IMR-90 (cell line): Measurements from ENCODE around the gene GATA3. TPM values are rescaled to one million over a fixed set of nuclear protein-coding genes. Genes with fewer than 3 reads are reported as not detected.

Experiments
- ATAC-seq: fragments of 200-7000 bp; cut with Tn5 transposase; 2 replicates; pipeline ENCODE4 v1.9.1; 2020; ENCODE audit warnings: low read depth, mild to moderate bottlenecking, moderate library complexity
- BruUV-seq: library from RNA; stranded (reverse); fragments of 400-500 nt; replicated peaks from 2 replicates; lab custom pipeline; 2021; lab: Mats Ljungman, UMichigan
- CTCF ChIA-PET: fragments of 300-600 bp; formaldehyde crosslinking; extraction: SDS; loops from one replicate; lab custom pipeline; 2021; ENCODE audit warnings: antibody characterized with exemption; lab: Yijun Ruan, JAX
- POLR2A ChIA-PET: fragments of 300-600 bp; sonication (Branson Sonifier 250); formaldehyde crosslinking; loops from one replicate; lab custom pipeline; 2022; ENCODE audit warnings: antibody characterized with exemption; ENCODE audit not compliant: unreplicated experiment; lab: Charles Lee
- DNase-seq: peaks from one replicate; pipeline ENCODE4 v3.0.0; 2013
- H2AFZ ChIP-seq: replicated peaks from 2 replicates; pipeline ENCODE3; 2013; ENCODE audit warnings: low read length, mild to moderate bottlenecking; ENCODE audit not compliant: poor library complexity
- H2AK5ac ChIP-seq: 2 replicates; pipeline ENCODE4 v1.6.1; 2013; ENCODE audit warnings: low read depth, low read length, inconsistent platforms
- H2AK9ac ChIP-seq: replicated peaks from 2 replicates; pipeline ENCODE3; 2013; ENCODE audit warnings: mild to moderate bottlenecking, low read depth, low read length, moderate library complexity; ENCODE audit not compliant: poor library complexity
- H2BK120ac ChIP-seq: 2 replicates; pipeline ENCODE4 v1.6.1; 2013; ENCODE audit warnings: low read depth, low read length, inconsistent platforms
- H2BK15ac ChIP-seq: 3 replicates; pipeline ENCODE4 v1.6.1; 2013; ENCODE audit warnings: low read depth, low read length, inconsistent platforms
- H2BK20ac ChIP-seq: 2 replicates; pipeline ENCODE4 v1.6.1; 2013; ENCODE audit warnings: low read depth, mild to moderate bottlenecking, inconsistent platforms, low read length, moderate library complexity
- H2BK5ac ChIP-seq: 2 replicates; pipeline ENCODE4 v1.6.1; 2013; ENCODE audit warnings: mild to moderate bottlenecking, low read depth, low read length, inconsistent platforms; ENCODE audit not compliant: poor library complexity, severe bottlenecking
- H3K14ac ChIP-seq: replicated peaks from 2 replicates; pipeline ENCODE4 v1.6.1; 2013; ENCODE audit warnings: low read depth, low read length, inconsistent platforms
- H3K18ac ChIP-seq: 2 replicates; pipeline ENCODE4 v1.6.1; 2013; ENCODE audit warnings: low read depth, low read length, control low read depth
- H3K23ac ChIP-seq: 2 replicates; pipeline ENCODE4 v1.6.1; 2013; ENCODE audit warnings: low read depth, low read length, inconsistent platforms
- H3K27ac ChIP-seq: 2 replicates; pipeline ENCODE4 v1.5.1; 2013; ENCODE audit warnings: mild to moderate bottlenecking, control low read depth, low read length; ENCODE audit not compliant: insufficient read depth
- H3K27me3 ChIP-seq: 2 replicates; pipeline ENCODE4 v1.6.1; 2013; ENCODE audit warnings: low read length; ENCODE audit not compliant: control insufficient read depth, insufficient read depth
- H3K36me3 ChIP-seq: 2 replicates; pipeline ENCODE4 v1.6.1; 2013; ENCODE audit warnings: low read length, mixed read lengths; ENCODE audit not compliant: control insufficient read depth, insufficient read depth
- H3K4ac ChIP-seq: 2 replicates; pipeline ENCODE4 v1.6.1; 2013; ENCODE audit warnings: low read depth, low read length, inconsistent platforms
- H3K4me1 ChIP-seq: 2 replicates; pipeline ENCODE4 v1.6.1; 2013; ENCODE audit warnings: low read length, mixed read lengths; ENCODE audit not compliant: control insufficient read depth, insufficient read depth
- H3K4me2 ChIP-seq: 2 replicates; pipeline ENCODE4 v1.6.1; 2013; ENCODE audit warnings: low read depth, mild to moderate bottlenecking, control low read depth, low read length, moderate library complexity
- H3K4me3 ChIP-seq: 2 replicates; pipeline ENCODE4 v1.5.1; 2013; ENCODE audit warnings: low read depth, mild to moderate bottlenecking, control low read depth, low read length, moderate library complexity; ENCODE audit not compliant: insufficient read depth
- H3K56ac ChIP-seq: 2 replicates; pipeline ENCODE4 v1.6.1; 2013; ENCODE audit warnings: low read length, inconsistent platforms; ENCODE audit not compliant: insufficient read depth; ENCODE audit errors: extremely low read depth
- H3K79me1 ChIP-seq, 2 experiments: 2 replicates each; pipeline ENCODE4 v1.6.1; 2013; ENCODE audit warnings: low read length in 2 of 2, inconsistent platforms in 1 of 2, low read depth in 1 of 2
- H3K9ac ChIP-seq: 2 replicates; pipeline ENCODE4 v1.6.1; 2013; ENCODE audit warnings: low read depth, low read length, control low read depth
- H3K9me1 ChIP-seq: 2 replicates; pipeline ENCODE4 v1.6.1; 2013; ENCODE audit warnings: low read length, inconsistent platforms; ENCODE audit not compliant: insufficient read depth
- H3K9me3 ChIP-seq: 2 replicates; pipeline ENCODE4 v1.6.1; 2013; ENCODE audit warnings: low read length; ENCODE audit not compliant: control insufficient read depth, insufficient read depth
- H4K20me1 ChIP-seq: 2 replicates; pipeline ENCODE4 v1.6.1; 2013; ENCODE audit warnings: low read length, inconsistent platforms; ENCODE audit not compliant: insufficient read depth
- H4K5ac ChIP-seq: 2 replicates; pipeline ENCODE4 v1.6.1; 2013; ENCODE audit warnings: mild to moderate bottlenecking, low read depth, low read length, control low read depth
- H4K8ac ChIP-seq, 2 experiments: 2 replicates each; pipeline ENCODE4 v1.6.1; 2013; ENCODE audit warnings: low read depth in 2 of 2, low read length in 2 of 2, control low read depth in 1 of 2, inconsistent platforms in 1 of 2
- H4K91ac ChIP-seq: 2 replicates; pipeline ENCODE4 v1.6.1; 2013; ENCODE audit warnings: low read depth, low read length, inconsistent platforms; ENCODE audit not compliant: insufficient read depth
- NFE2L2 ChIP-seq: fragments of 150-350 bp; IDR thresholded peaks from 2 replicates; pipeline ENCODE4 v1.6.1; 2016; ENCODE audit warnings: low read depth, mild to moderate bottlenecking, low read length
- RAD21 ChIP-seq: IDR thresholded peaks from 2 replicates; pipeline ENCODE4 v1.6.1; 2012; ENCODE audit warnings: low read length, improper control_type of control experiment
- RCOR1 ChIP-seq: IDR thresholded peaks from 2 replicates; pipeline ENCODE4 v1.6.1; 2012; ENCODE audit warnings: mild to moderate bottlenecking, low read length, improper control_type of control experiment; ENCODE audit not compliant: insufficient replicate concordance
- WGBS, 2 experiments: methylation state at CpG; one replicate each; pipeline versions ENCODE4 v1.1.5 to v1.1.7; 2013; ENCODE audit warnings: missing lambda C conversion rate in 2 of 2; ENCODE audit not compliant: insufficient read length in 1 of 2; ENCODE audit errors: extremely low coverage in 2 of 2; 5-methylcytosine and 5-hydroxymethylcytosine counted together
- dilution Hi-C: fragments of 300-500 bp; cut with HindIII; formaldehyde crosslinking; loops from one replicate; pipeline ENCODE4 v1.14.3; 2018; ENCODE audit warnings: low sequenced_read_pairs; ENCODE audit not compliant: unreplicated experiment
- in situ Hi-C: fragments of 300-500 bp; cut with MboI; formaldehyde crosslinking; loops from 3 replicates; pipeline ENCODE4 v1.14.3; 2019; ENCODE audit warnings: low sequenced_read_pairs, inconsistent platforms, mixed read lengths
- intact Hi-C: fragments of 100-400 bp; cut with micrococcal nuclease; formaldehyde crosslinking; loops from 2 replicates; pipeline ENCODE4 v1.10.0; 2022
- polyA plus RNA-seq, 3 experiments: library from polyadenylated mRNA; depleted of rRNA; stranded (reverse); fragments of >200 nt; gene quantifications; 2 replicates each; pipeline ENCODE4 v1.2.3, GENCODE V29; 2012; ENCODE audit warnings: low replicate concordance in 1 of 3
- total RNA-seq: library from RNA; depleted of rRNA; stranded (reverse); fragments of >200 nt; gene quantifications from 2 replicates; pipeline ENCODE4 v1.2.3, GENCODE V29; 2012

The GATA3 gene
- total and polyA plus RNA-seq, 2 of the 4 experiments (the other 2 are of a cell fraction): 0.21 TPM; not detected in 1

DNA sequence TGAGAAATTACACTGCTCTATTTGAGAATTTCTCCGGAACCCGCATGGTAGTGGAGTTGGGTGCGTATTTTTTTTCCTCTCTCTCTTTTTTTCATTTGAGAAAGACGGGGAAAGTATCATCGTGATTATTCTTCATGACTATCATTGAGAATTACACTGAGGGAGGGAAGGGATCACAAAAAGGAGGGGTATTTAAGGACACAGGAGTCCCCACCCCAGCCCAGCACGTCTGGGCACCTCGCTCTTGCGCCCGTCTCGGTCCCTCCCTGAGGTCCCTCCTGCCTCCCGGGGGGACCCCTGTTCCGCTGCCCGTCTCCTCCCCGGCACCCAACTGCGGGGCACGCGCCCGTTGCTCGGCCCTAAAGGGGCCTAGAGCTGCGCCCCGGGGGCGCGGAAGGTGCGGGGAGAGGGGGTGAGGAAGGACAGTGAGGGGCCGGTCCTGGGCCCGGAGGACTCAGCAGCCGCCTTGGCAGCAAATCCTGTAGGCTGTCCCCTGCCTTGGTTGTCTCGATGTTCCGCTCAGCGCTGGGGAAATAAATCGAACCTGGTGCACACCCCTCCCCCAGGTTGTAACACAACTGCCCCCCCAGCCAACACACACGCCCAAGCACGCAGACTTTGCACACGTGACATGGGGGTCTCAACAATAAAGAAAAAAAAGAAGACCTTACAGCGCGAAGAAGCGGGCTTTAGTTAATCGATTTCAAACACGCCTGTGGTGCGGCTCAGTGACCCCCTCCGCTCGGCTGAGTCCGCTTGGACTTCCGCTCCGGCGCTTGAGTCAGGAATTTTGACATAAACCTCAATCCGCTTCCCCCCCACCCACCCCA lies 18.6 kb upstream of the GATA3 start:
- H3K9me3 ChIP-seq: peaks cover 16% of the 10 kb centered on the region
- no peak overlapping the region for H3K56ac ChIP-seq
- no TSS peak for BruUV-seq
- WGBS, 2 experiments: 0% methylated on average over 1 of the region's 47 CpGs; no CpG with 5 or more reads in 1 of the 2 experiments
- no peak overlapping the region for H3K9ac ChIP-seq
- no peaks in the 10 kb centered on the region for H3K9me1 ChIP-seq
- no peak overlapping the region for H2BK15ac ChIP-seq
- no peak overlapping the region for H3K23ac ChIP-seq
- no peak overlapping the region for H3K4ac ChIP-seq
- dilution Hi-C loops: no loop called here
- H2BK5ac ChIP-seq: no peak overlapping the region
- H3K4me2 ChIP-seq: no peak overlapping the region
- H3K4me1 ChIP-seq: no peaks in the 10 kb centered on the region; the same call in 1 of the 2 replicates
- TF ChIP-seq RAD21 (no peak), NFE2L2 (no peak), RCOR1 (no peak)
- no peaks in the 10 kb centered on the region for H3K79me1 ChIP-seq
- H2AK9ac ChIP-seq: no peak overlapping the region
- DNase-seq (no peak), ATAC-seq (no peak)
- H3K14ac ChIP-seq: no peak overlapping the region
- no peak overlapping the region for H4K5ac ChIP-seq
- no peak overlapping the region for H4K91ac ChIP-seq
- peaks cover 93% of the 10 kb centered on the region for H3K27me3 ChIP-seq
- in situ Hi-C loops: no loop called here
- no peak overlapping the region for H2BK120ac ChIP-seq
- CTCF ChIA-PET: no interaction called here
- POLR2A ChIA-PET: no interaction called here
- no peak overlapping the region for H3K4me3 ChIP-seq
- no peak overlapping the region for H3K27ac ChIP-seq
- no peak overlapping the region for H2AFZ ChIP-seq
- H3K36me3 ChIP-seq: no peaks in the 10 kb centered on the region
- no peak overlapping the region for H3K18ac ChIP-seq
- H2AK5ac ChIP-seq: no peak overlapping the region
- no peak overlapping the region for H4K8ac ChIP-seq
- H2BK20ac ChIP-seq: no peak overlapping the region
- H4K20me1 ChIP-seq: no peaks in the 10 kb centered on the region; the same call in 1 of the 2 replicates
- intact Hi-C loops: no loop called here
